ENCODE results near the gene CHSY1. TPM values are rescaled to one million over a fixed set of nuclear protein-coding genes. Genes with fewer than 3 reads are reported as not detected.

Gene CHSY1
- polyA plus RNA-seq, 1 donor from 2014 or later: 16.1 TPM

DNA sequence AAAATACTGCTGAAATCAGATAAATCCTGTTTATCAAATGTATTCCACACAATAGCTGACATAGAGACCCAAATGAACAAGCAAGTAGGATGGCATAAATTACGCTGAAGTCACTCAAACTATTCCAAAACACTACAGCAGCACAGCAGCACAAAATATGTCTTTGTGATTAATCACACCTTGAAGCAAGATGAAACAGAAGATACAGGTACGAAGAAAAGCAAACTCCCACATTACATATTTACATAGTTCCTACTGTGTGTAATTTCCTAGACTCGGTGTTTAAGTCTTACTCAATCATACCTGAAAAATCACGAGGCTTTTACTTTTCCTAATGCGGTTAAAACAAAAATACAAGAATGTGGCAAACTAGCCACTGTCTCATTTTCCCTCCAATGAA, 38.3 kb downstream of the CHSY1 start:
- Histone ChIP-seq H4K20me1 (ENCODE audit: insufficient read depth) (no peaks in the 10 kb centered on the region), H3K27me3 (ENCODE audit: insufficient read depth, low read depth, low read length) (no peaks in the 10 kb centered on the region)
- no peak for TF ChIP-seq POLR2AphosphoS5 (IDR thresholded peaks at IDR 0.05)
- no peak for TF ChIP-seq TAF1 (IDR thresholded peaks at IDR 0.05; ENCODE audit: low read depth)
- TF ChIP-seq SMC3 (conservative IDR thresholded peaks at IDR 0.05; ENCODE audit: poor library complexity): no peak
- no peak for TF ChIP-seq CTCF (IDR thresholded peaks at IDR 0.05; ENCODE audit: poor library complexity, severe bottlenecking)
- no peak for TF ChIP-seq EZH2 (IDR thresholded peaks at IDR 0.05; ENCODE audit: borderline replicate concordance, insufficient read depth, low read length, poor library complexity, severe bottlenecking)

GRCh38 chr15:101213147-101213546, 38.7 kb downstream of the CHSY1 start:
- Histone ChIP-seq H3K9ac (ENCODE audit: low read length) (no peak overlapping the region), H3K27ac (ENCODE audit: low read length) (no peak overlapping the region), H3K27me3 (ENCODE audit: insufficient read depth, low read depth, low read length) (no peaks in the 10 kb centered on the region), H3K79me2 (replicated peaks; ENCODE audit: insufficient read depth, low read length) (peaks cover 32% of the 10 kb centered on the region), H3K9me3 (ENCODE audit: low read length) (no peaks in the 10 kb centered on the region), H2AFZ (ENCODE audit: low read depth, low read length) (no peak overlapping the region), H3F3A (ENCODE audit: insufficient read depth, low read length, poor library complexity, severe bottlenecking) (no peaks in the 10 kb centered on the region), H3K36me3 (ENCODE audit: insufficient read depth, low read length) (no peaks in the 10 kb centered on the region), H4K20me1 (ENCODE audit: insufficient read depth) (no peaks in the 10 kb centered on the region), H3K9me2 (ENCODE audit: insufficient read depth, low read length) (no peaks in the 10 kb centered on the region), H3K4me2 (ENCODE audit: low read length) (no peak overlapping the region), H3K4me3 (ENCODE audit: low read length) (no peak overlapping the region)
- TF ChIP-seq TAF1 (IDR thresholded peaks at IDR 0.05; ENCODE audit: low read depth) (no peak), RAD21 (conservative IDR thresholded peaks at IDR 0.05) (no peak), CTCF (IDR thresholded peaks at IDR 0.05; ENCODE audit: poor library complexity, severe bottlenecking) (no peak)

More for the DNA sequence above, 38.3 kb downstream of the CHSY1 start:
- no peak overlapping the region for H2AFZ ChIP-seq (ENCODE audit: low read depth, low read length)
- H3K36me3 ChIP-seq (ENCODE audit: insufficient read depth, low read length): no peaks in the 10 kb centered on the region
- H3K9ac ChIP-seq (ENCODE audit: low read length): no peak overlapping the region
- H3K9me3 ChIP-seq (ENCODE audit: low read length): no peaks in the 10 kb centered on the region
- H3K9me2 ChIP-seq (ENCODE audit: insufficient read depth, low read length): no peaks in the 10 kb centered on the region
- H3K4me2 ChIP-seq (ENCODE audit: low read length): no peak overlapping the region
- no peak overlapping the region for H3K27ac ChIP-seq (ENCODE audit: low read length)
- peaks cover 32% of the 10 kb centered on the region for H3K79me2 ChIP-seq (replicated peaks; ENCODE audit: insufficient read depth, low read length)
- no peak overlapping the region for H3K4me3 ChIP-seq (ENCODE audit: low read length)
- no peaks in the 10 kb centered on the region for H3F3A ChIP-seq (ENCODE audit: insufficient read depth, low read length, poor library complexity, severe bottlenecking)

GRCh38 chr15:101211897-101212296, 40.0 kb downstream of the CHSY1 start:
- Histone ChIP-seq H3K9me3 (ENCODE audit: low read length) (no peaks in the 10 kb centered on the region), H3K4me2 (ENCODE audit: low read length) (no peak overlapping the region), H3K9ac (ENCODE audit: low read length) (no peak overlapping the region), H3F3A (ENCODE audit: insufficient read depth, low read length, poor library complexity, severe bottlenecking) (no peaks in the 10 kb centered on the region), H3K36me3 (ENCODE audit: insufficient read depth, low read length) (no peaks in the 10 kb centered on the region), H3K9me2 (ENCODE audit: insufficient read depth, low read length) (no peaks in the 10 kb centered on the region), H3K27ac (ENCODE audit: low read length) (no peak overlapping the region), H3K27me3 (ENCODE audit: insufficient read depth, low read depth, low read length) (no peaks in the 10 kb centered on the region), H4K20me1 (ENCODE audit: insufficient read depth) (no peaks in the 10 kb centered on the region), H2AFZ (ENCODE audit: low read depth, low read length) (no peak overlapping the region), H3K79me2 (replicated peaks; ENCODE audit: insufficient read depth, low read length) (peaks cover 35% of the 10 kb centered on the region), H3K4me3 (ENCODE audit: low read length) (no peak overlapping the region)
- no peak for TF ChIP-seq CTCF (IDR thresholded peaks at IDR 0.05; ENCODE audit: poor library complexity, severe bottlenecking)
- no peak for TF ChIP-seq MXI1 (conservative IDR thresholded peaks at IDR 0.05; ENCODE audit: poor library complexity, severe bottlenecking)
- TF ChIP-seq RAD21 (conservative IDR thresholded peaks at IDR 0.05): no peak
- no peak for TF ChIP-seq SMC3 (conservative IDR thresholded peaks at IDR 0.05; ENCODE audit: poor library complexity)
- TF ChIP-seq, protein P1, sequence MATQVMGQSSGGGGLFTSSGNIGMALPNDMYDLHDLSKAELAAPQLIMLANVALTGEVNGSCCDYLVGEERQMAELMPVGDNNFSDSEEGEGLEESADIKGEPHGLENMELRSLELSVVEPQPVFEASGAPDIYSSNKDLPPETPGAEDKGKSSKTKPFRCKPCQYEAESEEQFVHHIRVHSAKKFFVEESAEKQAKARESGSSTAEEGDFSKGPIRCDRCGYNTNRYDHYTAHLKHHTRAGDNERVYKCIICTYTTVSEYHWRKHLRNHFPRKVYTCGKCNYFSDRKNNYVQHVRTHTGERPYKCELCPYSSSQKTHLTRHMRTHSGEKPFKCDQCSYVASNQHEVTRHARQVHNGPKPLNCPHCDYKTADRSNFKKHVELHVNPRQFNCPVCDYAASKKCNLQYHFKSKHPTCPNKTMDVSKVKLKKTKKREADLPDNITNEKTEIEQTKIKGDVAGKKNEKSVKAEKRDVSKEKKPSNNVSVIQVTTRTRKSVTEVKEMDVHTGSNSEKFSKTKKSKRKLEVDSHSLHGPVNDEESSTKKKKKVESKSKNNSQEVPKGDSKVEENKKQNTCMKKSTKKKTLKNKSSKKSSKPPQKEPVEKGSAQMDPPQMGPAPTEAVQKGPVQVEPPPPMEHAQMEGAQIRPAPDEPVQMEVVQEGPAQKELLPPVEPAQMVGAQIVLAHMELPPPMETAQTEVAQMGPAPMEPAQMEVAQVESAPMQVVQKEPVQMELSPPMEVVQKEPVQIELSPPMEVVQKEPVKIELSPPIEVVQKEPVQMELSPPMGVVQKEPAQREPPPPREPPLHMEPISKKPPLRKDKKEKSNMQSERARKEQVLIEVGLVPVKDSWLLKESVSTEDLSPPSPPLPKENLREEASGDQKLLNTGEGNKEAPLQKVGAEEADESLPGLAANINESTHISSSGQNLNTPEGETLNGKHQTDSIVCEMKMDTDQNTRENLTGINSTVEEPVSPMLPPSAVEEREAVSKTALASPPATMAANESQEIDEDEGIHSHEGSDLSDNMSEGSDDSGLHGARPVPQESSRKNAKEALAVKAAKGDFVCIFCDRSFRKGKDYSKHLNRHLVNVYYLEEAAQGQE (IDR thresholded peaks at IDR 0.05; ENCODE audit: borderline replicate concordance): no peak
- TF ChIP-seq EP300 (conservative IDR thresholded peaks at IDR 0.05; ENCODE audit: poor library complexity, severe bottlenecking): no peak
- no peak for TF ChIP-seq TAF1 (IDR thresholded peaks at IDR 0.05; ENCODE audit: low read depth)
- no peak for TF ChIP-seq POLR2AphosphoS5 (IDR thresholded peaks at IDR 0.05)
- TF ChIP-seq EZH2 (IDR thresholded peaks at IDR 0.05; ENCODE audit: borderline replicate concordance, insufficient read depth, low read length, poor library complexity, severe bottlenecking): no peak

Measured in neural cell (in vitro differentiated cells).